Measurements from ENCODE around the gene TNFRSF9. TPM values are rescaled to one million over a fixed set of nuclear protein-coding genes. Genes with fewer than 3 reads are reported as not detected.
"Not testable (repeated sequence)": the region's sequence is repeated elsewhere in the genome, so short reads cannot be mapped to it uniquely, and the experiment has no call there.

TNFRSF9 gene
- total and polyA plus RNA-seq, 2 of the 8 experiments (the other 6 are each of a cell fraction or from before 2014, with no cell fraction given): not detected

- H4K5ac ChIP-seq (ENCODE audit: insufficient read length, low read depth, low read length); H2AK5ac ChIP-seq (ENCODE audit: low read depth, low read length); H3K14ac ChIP-seq (ENCODE audit: insufficient read length); H3K27me3 ChIP-seq (replicated peaks in 1 of 4; ENCODE audit: control insufficient read depth in 3 of 4, extremely low read depth in 1 of 4, insufficient read depth in 3 of 4, low read length in 3 of 4); H2BK5ac ChIP-seq (ENCODE audit: low read depth, low read length); H4K8ac ChIP-seq (ENCODE audit: extremely low read depth, insufficient read depth, low read length); H2BK20ac ChIP-seq (ENCODE audit: low read length); H2BK15ac ChIP-seq (ENCODE audit: low read length); H2BK120ac ChIP-seq (replicated peaks; ENCODE audit: low read depth, low read length); H3K4me3 ChIP-seq (ENCODE audit: extremely low read depth in 1 of 4, insufficient read depth in 2 of 4, low read depth in 3 of 4, low read length in 4 of 4); H4K20me1 ChIP-seq (replicated peaks in 1 of 2; ENCODE audit: control insufficient read depth in 1 of 2, insufficient read depth in 2 of 2, low read length in 2 of 2); H4K91ac ChIP-seq (replicated peaks; ENCODE audit: insufficient read length, low read length); H3K4me1 ChIP-seq (replicated peaks in 1 of 4; ENCODE audit: control insufficient read depth in 3 of 4, insufficient read depth in 4 of 4, low read length in 3 of 4); H3K56ac ChIP-seq (replicated peaks; ENCODE audit: insufficient read length, low read depth, low read length); H2AFZ ChIP-seq (ENCODE audit: low read length); CTCF ChIA-PET (ENCODE audit: partially characterized antibody); H3K36me3 ChIP-seq (ENCODE audit: control insufficient read depth in 2 of 4, insufficient read depth in 4 of 4, low read length in 3 of 4); H3K9ac ChIP-seq (replicated peaks in 1 of 4; ENCODE audit: extremely low read depth in 1 of 4, low read depth in 3 of 4, low read length in 3 of 4); FAIRE-seq; H2BK12ac ChIP-seq (ENCODE audit: low read depth, low read length); H3K79me2 ChIP-seq (ENCODE audit: control insufficient read depth in 1 of 2, insufficient read depth in 2 of 2, low read length in 2 of 2); H3K23me2 ChIP-seq (ENCODE audit: low read depth, low read length); DNase-seq (ENCODE audit: low read depth in 1 of 2, low spot score in 2 of 2); H3K4me2 ChIP-seq (ENCODE audit: insufficient read depth in 1 of 2, low read depth in 2 of 2, low read length in 2 of 2); H3K9me3 ChIP-seq (ENCODE audit: insufficient read depth in 2 of 2, low read depth in 1 of 2, low read length in 1 of 2); H3K4ac ChIP-seq (replicated peaks; ENCODE audit: insufficient read length, low read depth, low read length); H3K27ac ChIP-seq (ENCODE audit: low read depth, low read length); H3K23ac ChIP-seq (ENCODE audit: insufficient read length); H3K18ac ChIP-seq (ENCODE audit: extremely low read depth, low read length); H3K79me1 ChIP-seq (ENCODE audit: low read depth, low read length): not testable (repeated sequence)
- POLR2A ChIA-PET (ENCODE audit: partially characterized antibody): interaction anchor here (0.7 kb wide), 1 partner anchor 18 kb away, joined by 4 read pairs; no protein-coding TSS in a partner anchor
- WGBS, 2 experiments (ENCODE audit: extremely low coverage in 1 of 2, insufficient coverage in 1 of 2, insufficient read length in 1 of 2, insufficient replicate concordance in 2 of 2, low coverage in 1 of 2, low lambda C conversion rate in 2 of 2, missing lambda C conversion rate in 1 of 2): 87% methylated on average over 5 of the region's 5 CpGs; no CpG with 5 or more reads in 1 of the 2 experiments
Measured at GRCh38 chr1:7917971-7918370, 22.7 kb downstream of the TNFRSF9 start.

Data from H1 (cell line).